ENCODE results near the gene RTN4RL1.

RTN4RL1 gene

GRCh38 chr17:1916316-1916715 is 108.8 kb downstream of the RTN4RL1 start:
- no peaks in the 10 kb centered on the region for H3K27me3 ChIP-seq (ENCODE audit: control insufficient read depth, insufficient read depth, low read length)
- H3K9ac ChIP-seq = no peak overlapping the region
- no peak overlapping the region for H2AFZ ChIP-seq
- no peaks in the 10 kb centered on the region for H3K4me1 ChIP-seq
- no peak overlapping the region for H3K4me3 ChIP-seq (ENCODE audit: low read depth, low read length)
- H3K9me3 ChIP-seq (ENCODE audit: control insufficient read depth, low read length) = no peaks in the 10 kb centered on the region
- no peak overlapping the region for H3K27ac ChIP-seq
- no peak overlapping the region for H3K4me2 ChIP-seq (ENCODE audit: low read length)
- TF ChIP-seq, protein P1, sequence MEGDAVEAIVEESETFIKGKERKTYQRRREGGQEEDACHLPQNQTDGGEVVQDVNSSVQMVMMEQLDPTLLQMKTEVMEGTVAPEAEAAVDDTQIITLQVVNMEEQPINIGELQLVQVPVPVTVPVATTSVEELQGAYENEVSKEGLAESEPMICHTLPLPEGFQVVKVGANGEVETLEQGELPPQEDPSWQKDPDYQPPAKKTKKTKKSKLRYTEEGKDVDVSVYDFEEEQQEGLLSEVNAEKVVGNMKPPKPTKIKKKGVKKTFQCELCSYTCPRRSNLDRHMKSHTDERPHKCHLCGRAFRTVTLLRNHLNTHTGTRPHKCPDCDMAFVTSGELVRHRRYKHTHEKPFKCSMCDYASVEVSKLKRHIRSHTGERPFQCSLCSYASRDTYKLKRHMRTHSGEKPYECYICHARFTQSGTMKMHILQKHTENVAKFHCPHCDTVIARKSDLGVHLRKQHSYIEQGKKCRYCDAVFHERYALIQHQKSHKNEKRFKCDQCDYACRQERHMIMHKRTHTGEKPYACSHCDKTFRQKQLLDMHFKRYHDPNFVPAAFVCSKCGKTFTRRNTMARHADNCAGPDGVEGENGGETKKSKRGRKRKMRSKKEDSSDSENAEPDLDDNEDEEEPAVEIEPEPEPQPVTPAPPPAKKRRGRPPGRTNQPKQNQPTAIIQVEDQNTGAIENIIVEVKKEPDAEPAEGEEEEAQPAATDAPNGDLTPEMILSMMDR (IDR thresholded peaks at IDR 0.05) = no peak
- H3K79me2 ChIP-seq = no peaks in the 10 kb centered on the region
- H3K36me3 ChIP-seq (ENCODE audit: control insufficient read depth, insufficient read depth, low read length) = no peaks in the 10 kb centered on the region

GRCh38 chr17:1915889-1916288 is 109.2 kb downstream of the RTN4RL1 start:
- H3K27me3 ChIP-seq (ENCODE audit: control insufficient read depth, insufficient read depth, low read length) = no peaks in the 10 kb centered on the region
- no peaks in the 10 kb centered on the region for H3K4me1 ChIP-seq
- TF ChIP-seq, protein P1 (IDR thresholded peaks at IDR 0.05) = no peak
- H2AFZ ChIP-seq = no peak overlapping the region
- H3K79me2 ChIP-seq = no peaks in the 10 kb centered on the region
- H3K36me3 ChIP-seq (ENCODE audit: control insufficient read depth, insufficient read depth, low read length) = no peaks in the 10 kb centered on the region
- no peak overlapping the region for H3K27ac ChIP-seq
- no peak overlapping the region for H3K4me3 ChIP-seq (ENCODE audit: low read depth, low read length)
- H3K4me2 ChIP-seq (ENCODE audit: low read length) = no peak overlapping the region
- H3K9ac ChIP-seq = no peak overlapping the region
- H3K9me3 ChIP-seq (ENCODE audit: control insufficient read depth, low read length) = no peaks in the 10 kb centered on the region

- no peaks in the 10 kb centered on the region for H3K36me3 ChIP-seq (ENCODE audit: control insufficient read depth, insufficient read depth, low read length)
- H3K9ac ChIP-seq = no peak overlapping the region
- no peak overlapping the region for H3K27ac ChIP-seq
- H3K79me2 ChIP-seq = no peaks in the 10 kb centered on the region
- no peak overlapping the region for H3K4me2 ChIP-seq (ENCODE audit: low read length)
- H3K4me3 ChIP-seq (ENCODE audit: low read depth, low read length) = no peak overlapping the region
- no peak overlapping the region for H2AFZ ChIP-seq
- TF ChIP-seq, protein P1 (IDR thresholded peaks at IDR 0.05) = no peak
- no peaks in the 10 kb centered on the region for H3K27me3 ChIP-seq (ENCODE audit: control insufficient read depth, insufficient read depth, low read length)
- H3K9me3 ChIP-seq (ENCODE audit: control insufficient read depth, low read length) = no peaks in the 10 kb centered on the region
- H3K4me1 ChIP-seq = no peaks in the 10 kb centered on the region
Observed at GRCh38 chr17:1914661-1915083, 110.5 kb downstream of the RTN4RL1 start.

GRCh38 chr17:1913702-1914101 is 111.4 kb downstream of the RTN4RL1 start:
- Histone ChIP-seq H3K9ac (no peak overlapping the region), H2AFZ (no peak overlapping the region), H3K27me3 (ENCODE audit: control insufficient read depth, insufficient read depth, low read length) (no peaks in the 10 kb centered on the region), H3K79me2 (no peaks in the 10 kb centered on the region), H3K36me3 (ENCODE audit: control insufficient read depth, insufficient read depth, low read length) (no peaks in the 10 kb centered on the region), H3K4me2 (ENCODE audit: low read length) (no peak overlapping the region), H3K27ac (no peak overlapping the region), H3K4me1 (no peaks in the 10 kb centered on the region), H3K9me3 (ENCODE audit: control insufficient read depth, low read length) (no peaks in the 10 kb centered on the region), H3K4me3 (ENCODE audit: low read depth, low read length) (no peak overlapping the region)
- TF ChIP-seq, protein P1 (IDR thresholded peaks at IDR 0.05) = no peak

DNA sequence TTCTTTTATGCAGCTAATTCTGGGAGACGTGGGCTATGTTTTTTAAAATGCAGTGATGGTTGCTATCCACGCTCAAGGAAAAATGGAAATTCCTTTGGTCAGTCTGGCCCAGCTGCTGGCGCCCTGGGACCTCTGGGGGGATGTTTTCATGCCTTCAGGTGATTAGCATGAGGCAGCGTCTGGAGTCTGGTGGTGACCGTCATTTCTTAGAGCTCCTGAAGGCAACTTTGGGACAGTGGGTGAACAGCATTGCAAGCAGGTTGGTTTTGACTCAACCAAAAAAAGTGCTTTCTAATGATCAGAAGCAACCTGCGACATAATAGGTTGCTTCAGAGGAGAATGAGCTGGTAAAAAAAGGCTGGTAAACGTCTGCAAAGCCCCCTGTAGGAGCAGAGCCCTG is 113.0 kb downstream of the RTN4RL1 start:
- no peaks in the 10 kb centered on the region for H3K9me3 ChIP-seq (ENCODE audit: control insufficient read depth, low read length)
- TF ChIP-seq, protein P1 (IDR thresholded peaks at IDR 0.05) = no peak
- H2AFZ ChIP-seq = no peak overlapping the region
- no peaks in the 10 kb centered on the region for H3K36me3 ChIP-seq (ENCODE audit: control insufficient read depth, insufficient read depth, low read length)
- H3K27me3 ChIP-seq (ENCODE audit: control insufficient read depth, insufficient read depth, low read length) = no peaks in the 10 kb centered on the region
- no peak overlapping the region for H3K4me3 ChIP-seq (ENCODE audit: low read depth, low read length)
- no peak overlapping the region for H3K27ac ChIP-seq
- no peaks in the 10 kb centered on the region for H3K79me2 ChIP-seq
- no peak overlapping the region for H3K9ac ChIP-seq
- H3K4me2 ChIP-seq (ENCODE audit: low read length) = no peak overlapping the region
- peaks cover 6% of the 10 kb centered on the region for H3K4me1 ChIP-seq
